ENCODE results near the gene RNF220. TPM values are rescaled to one million over a fixed set of nuclear protein-coding genes. Genes with fewer than 3 reads are reported as not detected.
A peak's percentile ranks its signal among the peaks of the same experiment; 100 is the strongest.

The RNF220 gene
- total and polyA plus RNA-seq, 9 of the 15 experiments (the other 6 are each of a cell fraction or from before 2014, with no cell fraction given), result 5.1 to 117 (median 66.9) TPM

DNA sequence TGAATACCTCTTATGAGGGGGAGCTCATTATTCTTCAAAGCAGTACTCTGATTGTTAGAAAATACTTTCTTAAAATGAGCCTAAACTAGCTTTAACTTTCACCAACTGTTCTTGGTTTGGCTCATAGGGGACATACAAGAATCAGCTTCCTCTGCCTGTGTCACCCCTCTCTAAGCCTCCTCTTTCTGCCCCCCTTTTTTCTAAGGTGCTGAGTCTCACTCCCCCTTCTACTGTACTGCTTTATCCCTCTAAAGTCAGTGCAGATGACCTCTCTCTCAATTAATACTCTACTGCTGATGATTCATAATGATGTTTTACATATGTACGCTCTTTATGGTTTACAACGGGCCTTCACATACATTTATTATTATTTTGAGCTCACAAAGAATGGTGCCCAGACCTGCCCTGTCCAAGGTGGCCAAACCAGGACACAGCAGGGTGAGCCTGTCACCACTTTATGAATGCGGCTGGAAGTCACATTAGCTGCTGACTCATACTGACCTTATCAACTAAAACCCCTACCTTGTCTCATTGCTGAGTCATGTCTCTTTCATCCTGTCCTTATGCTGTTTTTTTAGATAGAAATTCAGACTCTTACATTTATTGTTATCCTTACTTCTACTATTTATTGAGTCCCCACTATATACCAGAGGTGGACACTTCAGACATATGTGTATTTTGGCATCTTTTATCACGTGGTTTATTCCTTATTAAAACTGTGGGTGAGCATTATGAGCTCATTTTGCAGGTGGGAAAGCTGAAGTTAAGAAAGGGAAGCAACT, 126.9 kb downstream of the RNF220 start (continued):
- TF ChIP-seq RBM17 (IDR thresholded peaks at IDR 0.05; ENCODE audit: borderline replicate concordance, low read depth, low read length), result no peak

DNA sequence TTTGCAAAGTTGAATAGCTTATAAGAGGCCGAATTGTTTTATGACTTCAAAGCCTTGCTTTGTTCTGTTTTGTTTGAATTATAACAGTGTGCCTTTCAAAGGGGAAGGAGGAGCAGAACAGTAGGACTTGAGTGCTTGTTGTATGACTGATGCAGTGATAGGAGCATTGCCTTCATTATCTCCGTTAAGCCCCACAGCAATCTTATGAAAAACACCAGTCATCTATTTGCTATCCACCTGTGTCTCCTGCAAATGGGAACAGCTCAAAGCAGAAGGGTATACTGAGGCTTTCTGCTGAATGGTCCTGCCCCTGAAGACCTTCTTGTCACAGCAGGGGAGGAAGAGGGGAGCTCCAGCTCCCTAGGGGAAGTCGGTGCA, 127.5 kb downstream of the RNF220 start:
- H3K4me3 ChIP-seq, result no peak overlapping the region
- H3K79me2 ChIP-seq (ENCODE audit: control insufficient read depth, insufficient read depth, low read length), result no peaks in the 10 kb centered on the region
- FAIRE-seq (no peak), DNase-seq (ENCODE audit: extremely low read depth in 1 of 4, low spot score in 3 of 4) (peak in 3 of 4 experiments; percentile 38 to 52 (median 42)), ATAC-seq (peak; percentile 60)
- H3K36me3 ChIP-seq (ENCODE audit: control insufficient read depth, insufficient read depth, low read length), result no peaks in the 10 kb centered on the region
- no TSS peak for BruUV-seq (replicated peaks)
- no peaks in the 10 kb centered on the region for H4K20me1 ChIP-seq (replicated peaks; ENCODE audit: control insufficient read depth, insufficient read depth, low read length)
- TF ChIP-seq RCOR1 (IDR thresholded peaks at IDR 0.05; ENCODE audit: borderline replicate concordance in 1 of 2, low read depth in 2 of 2, low read length in 2 of 2), result peak in 1 of 2 experiments; percentile 26; a peak in 1 of 4 replicates
- TF ChIP-seq ZNF507 (tag; conservative IDR thresholded peaks at IDR 0.05), result peak; percentile 92
- TF ChIP-seq SPI1 (IDR thresholded peaks at IDR 0.05; ENCODE audit: borderline replicate concordance, low read depth, low read length), result 0 out of 2 replicates have a peak, but pooled peaks have one; percentile 1
- TF ChIP-seq ZKSCAN8 (CRISPR knock-in tag; IDR thresholded peaks at IDR 0.05), result 0 out of 2 replicates have a peak, but pooled peaks have one; percentile 6
- TF ChIP-seq ZNF12 (CRISPR knock-in tag; IDR thresholded peaks at IDR 0.05), result no peak
- peak; percentile 9; the same call in 1 of the 2 replicates for TF ChIP-seq JUND (IDR thresholded peaks at IDR 0.05; ENCODE audit: borderline replicate concordance, low read depth, low read length)
- TF ChIP-seq JUND (tag; IDR thresholded peaks at IDR 0.05; ENCODE audit: borderline replicate concordance, low read depth, low read length), result no peak
- no peak for TF ChIP-seq FOXK2 (conservative IDR thresholded peaks at IDR 0.05 in 1 of 2, IDR thresholded peaks at IDR 0.05 in 1 of 2; ENCODE audit: low read depth in 2 of 2)
- in situ Hi-C loops (cut with MboI) (no loop called here), intact Hi-C loops (cut with micrococcal nuclease) (no loop called here)
- H3K9ac ChIP-seq (ENCODE audit: insufficient read depth in 1 of 2, low read depth in 2 of 2, low read length in 2 of 2), result peak overlapping the region in 1 of 2 experiments; percentile 75; a peak in 1 of 4 replicates
- peak overlapping the region; percentile 6; the same call in 1 of the 2 replicates for H2AFZ ChIP-seq (ENCODE audit: low read depth, low read length)
- CTCF ChIA-PET (ENCODE audit: low intra/inter-chr PET ratio), result no interaction called here
- H3K27ac ChIP-seq (ENCODE audit: extremely low read depth, low read depth, low read length), result peak overlapping the region; percentile 55; the same call in 2 of the 3 replicates
- H3K27me3 ChIP-seq (ENCODE audit: control insufficient read depth in 2 of 2, insufficient read depth in 2 of 2, low read length in 2 of 2), result no peaks in the 10 kb centered on the region
- peaks cover 9 to 27% of the 10 kb centered on the region in 2 experiments; a peak in 4 of 5 replicates for H3K4me1 ChIP-seq (replicated peaks in 1 of 2; ENCODE audit: control insufficient read depth in 2 of 2, insufficient read depth in 2 of 2, low read length in 2 of 2)
- H3K9me1 ChIP-seq (ENCODE audit: control insufficient read depth, insufficient read depth, low read length), result no peaks in the 10 kb centered on the region
- no peaks in the 10 kb centered on the region for H3K9me3 ChIP-seq (replicated peaks; ENCODE audit: control insufficient read depth, insufficient read depth, low read depth, low read length)
- 23% methylated on average over 3 of the region's 3 CpGs for WGBS (ENCODE audit: insufficient coverage, low coverage, missing lambda C conversion rate)
- H3K4me2 ChIP-seq (ENCODE audit: insufficient read depth, low read length), result peak overlapping the region; percentile 67; the same call in 1 of the 2 replicates
- POLR2A ChIA-PET, result interaction anchor here (0.6 to 3.3 kb wide), 9 partner anchors 10 to 189 kb away, joined by 3 to 21 read pairs (median 4); no protein-coding TSS in a partner anchor

Measured in K562 (cell line).